Breast epithelium (tissue), 3 donors: ENCODE data around the gene LPP.

Experiments used
- POLR2A ChIP-seq: fragments of 450-650 bp; IDR thresholded peaks from one replicate; pipeline ENCODE4 v1.6.1; 2016; ENCODE audit warnings: antibody characterized with exemption, mild to moderate bottlenecking, moderate library complexity
- POLR2AphosphoS5 ChIP-seq, 3 donors: sonication (generic); formaldehyde crosslinking; IDR thresholded peaks; one replicate each; pipeline ENCODE4 v1.6.1; 2017; ENCODE audit warnings: antibody characterized with exemption in 3 of 3
- TF ChIP-seq, protein P1 (sequence below), 3 donors: fragments of 450-650 bp; IDR thresholded peaks; one replicate each; pipeline ENCODE4 v1.5.1; 2016 to 2017; ENCODE audit warnings: antibody characterized with exemption in 3 of 3, mild to moderate bottlenecking in 3 of 3, moderate library complexity in 3 of 3

DNA sequence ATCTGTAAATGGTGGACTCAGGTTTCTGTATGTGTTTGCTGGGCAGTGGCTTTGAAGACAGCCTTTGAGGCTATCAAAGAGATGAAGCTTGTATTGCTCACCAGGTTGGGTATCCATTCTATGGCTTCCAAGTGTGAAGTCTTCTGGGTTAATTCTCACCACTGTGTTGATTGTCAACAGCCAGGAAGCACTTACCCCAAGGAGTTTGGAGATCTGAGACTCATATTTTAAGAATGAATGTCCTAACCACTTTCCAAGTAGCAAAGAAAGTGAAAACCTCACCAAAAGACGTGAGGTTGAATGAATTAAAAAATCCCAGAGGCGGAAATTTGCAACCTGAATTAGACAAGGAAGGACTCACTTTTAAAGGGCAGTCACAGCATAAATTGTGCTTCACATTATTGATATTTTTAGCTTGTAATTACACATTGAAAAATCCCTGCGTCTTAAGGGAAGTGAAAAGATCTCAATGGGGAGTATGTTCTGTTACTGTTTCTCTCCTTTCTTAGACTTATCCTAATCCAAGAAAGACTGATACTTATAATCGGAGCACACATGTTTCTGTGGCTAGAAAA lies 713.8 kb downstream of the LPP start:
- no peak for TF ChIP-seq POLR2A
- no peak for TF ChIP-seq POLR2AphosphoS5 (IDR thresholded peaks at IDR 0.05)
- TF ChIP-seq, protein P1, sequence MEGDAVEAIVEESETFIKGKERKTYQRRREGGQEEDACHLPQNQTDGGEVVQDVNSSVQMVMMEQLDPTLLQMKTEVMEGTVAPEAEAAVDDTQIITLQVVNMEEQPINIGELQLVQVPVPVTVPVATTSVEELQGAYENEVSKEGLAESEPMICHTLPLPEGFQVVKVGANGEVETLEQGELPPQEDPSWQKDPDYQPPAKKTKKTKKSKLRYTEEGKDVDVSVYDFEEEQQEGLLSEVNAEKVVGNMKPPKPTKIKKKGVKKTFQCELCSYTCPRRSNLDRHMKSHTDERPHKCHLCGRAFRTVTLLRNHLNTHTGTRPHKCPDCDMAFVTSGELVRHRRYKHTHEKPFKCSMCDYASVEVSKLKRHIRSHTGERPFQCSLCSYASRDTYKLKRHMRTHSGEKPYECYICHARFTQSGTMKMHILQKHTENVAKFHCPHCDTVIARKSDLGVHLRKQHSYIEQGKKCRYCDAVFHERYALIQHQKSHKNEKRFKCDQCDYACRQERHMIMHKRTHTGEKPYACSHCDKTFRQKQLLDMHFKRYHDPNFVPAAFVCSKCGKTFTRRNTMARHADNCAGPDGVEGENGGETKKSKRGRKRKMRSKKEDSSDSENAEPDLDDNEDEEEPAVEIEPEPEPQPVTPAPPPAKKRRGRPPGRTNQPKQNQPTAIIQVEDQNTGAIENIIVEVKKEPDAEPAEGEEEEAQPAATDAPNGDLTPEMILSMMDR (IDR thresholded peaks at IDR 0.05) = no peak
